HuH-7.5 (cell line): ENCODE measurements around the gene FATE1.
"Not testable (repeated sequence)": the region's sequence is repeated elsewhere in the genome, so short reads cannot be mapped to it uniquely, and the experiment has no call there.

Source experiments
- DNase-seq: peaks from one replicate; pipeline ENCODE4 v3.0.0; 2011; ENCODE audit warnings: low spot score

FATE1 gene

GRCh38 chrX:151715752-151716151, at the start of gene FATE1:
Gene FATE1, plus strand, starts transcription at chrX:151716035. Its CDS starts 85 bp downstream, at chrX:151716120.
- no peak for DNase-seq

- no peak for DNase-seq
Observed at GRCh38 chrX:151675121-151675746, 40.6 kb upstream of the FATE1 start.

- no peak for DNase-seq
Observed at GRCh38 chrX:151676196-151676595, 39.6 kb upstream of the FATE1 start.

DNA sequence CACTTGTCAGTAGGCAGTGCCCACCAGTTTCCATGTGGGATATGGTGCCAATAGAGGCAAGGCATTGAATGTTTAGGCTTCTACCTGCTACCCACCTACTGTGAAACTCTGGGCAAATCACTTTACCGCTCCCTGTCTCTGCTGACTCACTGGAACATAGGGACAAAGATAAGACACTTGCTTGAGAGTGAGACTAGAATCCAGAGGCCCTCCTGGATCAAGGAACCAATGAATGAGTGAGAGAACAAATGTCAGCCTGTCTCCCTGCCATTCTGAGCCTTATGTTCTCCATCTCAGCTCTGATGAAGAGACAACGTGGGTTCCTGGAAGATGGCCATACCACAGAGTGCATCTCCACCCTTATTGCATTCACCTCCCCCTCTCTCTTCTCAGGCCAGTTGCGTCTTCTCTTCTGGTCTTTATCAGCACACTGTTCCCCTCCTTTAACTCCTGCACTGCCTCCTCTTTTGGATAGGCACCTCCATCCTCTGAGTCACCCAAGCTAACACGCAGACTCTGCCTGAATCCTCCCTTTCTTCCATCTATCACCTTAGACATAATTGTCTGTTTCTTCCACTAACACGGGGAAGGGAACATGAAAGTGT, 35.9 kb upstream of the FATE1 start:
- DNase-seq: no peak

DNA sequence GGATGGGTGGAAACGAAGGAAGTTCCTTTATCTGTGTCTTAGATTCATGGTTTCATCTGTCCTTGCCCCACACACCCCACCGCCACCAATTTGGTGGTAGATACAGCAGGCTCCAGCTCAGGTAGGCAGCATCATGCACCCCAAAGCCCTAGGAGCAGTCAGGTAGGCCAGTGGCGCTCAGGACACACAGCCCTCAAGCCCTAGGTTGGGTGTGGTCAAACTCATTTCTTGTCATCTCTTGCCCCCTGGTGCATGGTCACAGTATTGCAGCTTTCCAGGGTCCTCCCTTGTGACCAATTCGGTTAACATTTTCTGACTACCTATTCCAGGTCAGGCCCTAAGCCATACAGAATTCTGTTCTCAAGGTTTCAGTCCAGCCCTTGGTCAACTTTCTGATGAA, 35.0 kb upstream of the FATE1 start:
- peak; percentile 15 for DNase-seq

GRCh38 chrX:151687635-151688034, 28.2 kb upstream of the FATE1 start:
- no peak for DNase-seq

DNA sequence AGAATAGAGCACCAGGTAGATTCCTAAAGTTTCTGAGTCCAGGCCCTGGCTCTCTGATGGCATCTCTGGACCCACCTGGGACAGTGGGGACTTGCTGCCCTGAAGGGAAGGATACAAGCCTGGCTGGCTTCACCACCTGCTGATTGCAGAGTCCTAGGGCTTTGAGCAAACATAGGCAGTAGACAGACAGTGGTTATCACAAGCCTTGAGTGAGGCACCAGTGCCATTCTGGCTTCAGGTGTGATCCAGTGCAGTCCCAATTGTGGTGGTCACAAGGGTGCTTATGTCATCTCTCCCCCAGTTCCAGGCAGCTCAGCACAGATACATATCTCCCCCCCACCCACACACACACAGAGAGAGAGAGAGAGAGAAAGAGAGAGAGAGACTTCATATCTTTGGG, 27.1 kb upstream of the FATE1 start:
- no peak for DNase-seq

DNA sequence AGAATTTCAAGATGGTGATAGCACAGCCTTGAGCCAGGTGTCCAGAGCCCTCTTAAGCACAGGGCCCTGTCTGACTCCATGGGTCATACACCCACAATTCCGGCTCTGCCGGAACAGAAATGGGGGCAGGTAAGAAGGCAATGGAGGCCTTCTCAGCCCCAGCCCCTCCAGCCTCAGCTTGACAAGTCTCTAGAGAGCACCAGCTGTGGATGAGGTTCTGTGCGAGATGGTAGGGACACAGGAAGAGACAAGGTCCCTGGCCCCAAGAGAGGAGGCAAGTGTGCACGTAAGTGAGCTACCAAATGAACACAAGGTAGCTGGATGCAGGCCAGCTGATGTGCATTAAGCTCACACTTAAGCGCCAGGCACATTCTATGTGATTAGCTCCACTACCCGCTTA, 23.0 kb upstream of the FATE1 start:
- no peak for DNase-seq

- DNase-seq: no peak
Observed at GRCh38 chrX:151694121-151694520, 21.7 kb upstream of the FATE1 start.

DNA sequence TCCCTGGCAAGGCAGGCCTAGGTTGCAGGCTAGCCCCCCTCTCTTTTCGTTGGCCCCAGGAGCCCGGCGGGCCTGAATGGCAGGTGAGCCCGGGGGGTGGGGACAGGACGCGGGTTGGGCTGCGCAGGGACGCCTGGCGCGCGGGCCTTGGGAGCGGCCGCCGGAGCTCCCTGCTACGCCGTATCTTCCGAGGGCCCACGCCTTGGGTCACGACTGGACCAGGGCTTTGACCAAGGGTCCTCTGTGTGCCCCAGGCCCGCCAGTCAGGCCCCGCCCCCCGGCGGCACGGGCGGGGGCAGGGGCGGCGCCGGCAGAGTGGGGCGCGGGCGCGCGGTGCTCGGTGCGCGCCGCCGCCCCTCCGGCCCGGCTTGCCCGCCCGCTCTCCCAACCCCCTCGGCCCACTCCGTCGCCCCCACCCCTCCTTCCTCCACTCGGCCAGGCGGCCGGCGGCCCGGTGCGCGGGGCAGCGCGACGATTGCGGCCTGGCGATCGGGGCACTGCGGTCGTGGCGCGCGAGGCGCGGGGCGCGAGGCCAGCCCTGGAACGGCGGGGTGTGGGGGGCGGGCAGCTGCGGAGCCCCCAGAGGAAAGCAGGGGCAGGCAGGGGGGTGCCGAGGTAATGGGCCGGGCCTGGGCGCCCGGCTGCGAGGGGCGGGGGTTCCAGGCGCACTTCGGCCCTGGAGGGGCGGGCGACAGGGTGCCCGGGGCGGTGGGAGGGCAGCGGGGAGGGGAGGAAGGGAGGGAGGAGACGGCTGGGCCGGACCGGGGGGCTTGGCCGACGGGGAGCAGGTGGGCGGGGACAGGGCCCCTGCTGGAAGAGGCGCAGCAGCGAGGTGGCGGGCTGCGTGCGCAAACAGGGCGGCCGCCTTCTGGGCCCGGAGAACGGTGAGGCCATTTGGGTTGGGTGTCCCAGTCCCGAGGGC, 20.9 kb upstream of the FATE1 start, which contains the start of gene PRRG3:
PRRG3 (plus strand) TSS at position 798 of the 922 bp plus-strand sequence. CDS start 3,357 bp downstream, outside the sequence.
- DNase-seq: no peak

DNA sequence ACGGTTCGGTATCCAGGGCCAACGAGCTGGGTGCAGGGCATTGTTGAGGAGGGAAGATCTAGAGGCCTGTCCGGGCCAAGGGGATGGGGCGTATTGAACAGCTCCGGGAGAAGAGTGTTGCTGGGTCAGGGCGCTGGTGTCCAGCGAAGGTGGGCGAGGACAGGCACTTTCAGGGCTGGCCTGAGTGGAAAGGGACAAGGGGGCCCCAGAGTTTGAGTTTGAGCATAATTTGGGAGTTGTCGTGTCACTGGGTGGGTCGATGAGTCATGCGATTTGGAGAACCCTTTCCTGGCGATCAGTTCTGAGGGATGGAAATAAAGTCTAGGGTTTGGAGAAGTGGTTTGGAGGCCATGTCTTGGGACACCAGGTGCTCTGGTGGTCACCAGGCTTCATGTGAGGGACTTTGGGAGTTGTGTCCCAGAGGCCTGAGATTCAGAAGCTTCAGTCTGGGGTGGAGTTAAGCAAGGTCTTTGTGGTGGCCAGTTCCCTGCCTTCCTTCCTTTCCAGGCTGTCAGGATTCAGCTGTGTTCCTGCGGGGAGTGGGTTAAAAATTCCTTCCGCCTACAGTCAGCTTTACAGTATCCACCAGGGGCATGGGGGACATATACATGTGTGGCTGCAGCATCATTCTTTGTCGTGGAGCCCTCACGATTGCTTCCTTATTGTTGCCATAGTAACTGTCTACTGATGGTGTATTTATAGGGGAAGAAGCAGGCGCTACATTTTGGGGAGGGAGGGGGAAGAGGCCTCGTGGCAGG, 20.1 kb upstream of the FATE1 start:
- no peak for DNase-seq

- not testable (repeated sequence) for DNase-seq
Observed at GRCh38 chrX:151697082-151697481, 18.8 kb upstream of the FATE1 start.

DNA sequence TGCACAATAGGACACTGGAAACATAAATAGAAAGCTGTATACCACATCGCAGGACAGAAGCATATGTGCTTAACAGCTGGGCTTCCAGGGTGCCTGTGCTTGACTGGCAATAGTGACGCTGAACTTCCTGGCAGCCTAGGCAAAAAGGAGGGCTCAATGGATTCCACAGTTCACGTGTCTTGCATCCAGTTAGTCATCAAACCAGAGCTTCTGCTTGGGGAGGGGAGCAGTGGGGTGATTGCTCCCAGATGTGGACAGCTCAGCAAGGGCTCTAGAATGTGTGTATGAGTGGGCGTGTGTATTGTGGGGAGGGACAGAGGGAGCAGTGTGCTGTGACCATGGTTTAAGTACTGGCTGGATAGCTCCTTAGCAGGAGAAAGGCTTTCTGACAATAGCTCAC, 18.3 kb upstream of the FATE1 start:
- no peak for DNase-seq

DNA sequence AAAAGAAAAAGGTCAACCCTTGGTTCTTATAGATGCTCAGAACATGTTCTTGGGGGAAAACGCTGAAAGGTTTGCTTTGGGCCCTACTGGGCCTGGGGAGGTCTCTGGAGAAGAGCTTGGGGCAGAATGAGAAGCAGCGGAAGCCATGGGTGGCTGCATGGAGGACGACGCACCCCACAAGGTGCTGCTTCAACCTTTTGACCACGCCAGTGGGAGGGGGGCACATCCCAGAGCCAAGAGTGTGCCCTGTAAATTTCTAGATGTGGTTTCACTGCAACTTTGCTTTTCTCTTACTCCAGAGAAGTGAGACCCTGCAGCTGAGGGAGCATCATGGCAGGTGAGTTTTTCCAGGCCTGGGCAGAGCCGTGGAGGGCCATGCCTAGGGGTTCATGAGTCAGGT, 17.4 kb upstream of the FATE1 start:
- DNase-seq: no peak

GRCh38 chrX:151699746-151700145, 16.1 kb upstream of the FATE1 start:
- no peak for DNase-seq

DNA sequence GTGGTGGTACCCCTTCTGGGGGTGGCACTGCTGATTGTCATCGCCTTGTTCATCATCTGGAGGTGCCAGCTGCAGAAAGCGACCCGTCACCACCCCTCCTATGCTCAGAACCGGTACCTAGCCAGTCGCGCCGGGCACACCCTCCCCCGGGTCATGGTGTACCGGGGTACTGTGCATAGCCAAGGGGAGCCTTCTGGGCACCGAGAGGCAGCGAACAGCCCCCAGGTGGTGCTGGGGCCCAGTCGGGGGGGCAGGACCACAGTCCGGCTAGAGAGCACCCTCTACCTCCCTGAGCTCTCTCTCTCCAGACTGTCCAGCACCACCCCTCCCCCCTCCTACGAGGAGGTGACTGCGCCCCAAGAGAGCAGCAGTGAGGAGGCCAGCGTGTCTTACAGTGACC, 15.3 kb upstream of the FATE1 start:
- no peak for DNase-seq

DNA sequence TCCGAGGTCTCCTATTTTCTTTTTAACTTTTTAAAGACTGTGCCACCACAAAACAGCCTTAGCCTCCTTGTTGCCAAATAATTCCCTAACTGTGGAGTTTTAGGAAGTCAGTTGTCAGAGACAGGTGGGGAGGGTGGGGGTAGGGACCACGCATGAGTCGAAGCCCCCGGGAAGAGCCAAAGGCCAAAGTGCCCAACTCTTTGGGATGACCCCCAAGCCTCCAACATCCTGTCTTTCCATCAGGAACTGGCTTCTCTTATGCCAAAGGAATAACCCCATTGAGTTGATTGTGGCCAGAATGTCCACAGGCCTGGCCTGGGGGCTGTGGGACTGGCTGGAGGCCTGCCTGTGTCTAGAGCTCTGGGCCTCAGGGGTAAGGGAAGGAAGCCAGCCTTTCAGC, 14.8 kb upstream of the FATE1 start:
- no peak for DNase-seq

DNA sequence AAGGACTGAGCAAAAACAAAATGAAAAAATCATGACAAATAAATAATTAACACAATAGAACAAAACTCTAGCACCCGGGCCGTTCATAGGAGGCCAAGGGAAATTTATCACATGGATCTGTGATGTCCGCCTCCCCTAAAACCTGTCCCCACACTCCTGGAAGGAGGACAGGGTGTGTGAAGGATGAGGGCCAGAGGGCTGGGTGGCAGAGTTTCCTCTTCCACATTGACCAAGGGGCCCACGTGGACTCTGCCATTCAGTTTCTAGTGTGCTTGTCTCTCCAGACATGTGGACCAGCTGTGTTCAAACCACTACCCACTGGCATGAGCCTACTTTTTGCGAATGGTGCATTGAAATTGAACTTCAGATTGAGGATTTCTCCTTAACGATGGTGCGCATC, 14.3 kb upstream of the FATE1 start:
- no peak for DNase-seq

- DNase-seq: no peak
Observed at GRCh38 chrX:151702026-151702714, 13.7 kb upstream of the FATE1 start.

DNA sequence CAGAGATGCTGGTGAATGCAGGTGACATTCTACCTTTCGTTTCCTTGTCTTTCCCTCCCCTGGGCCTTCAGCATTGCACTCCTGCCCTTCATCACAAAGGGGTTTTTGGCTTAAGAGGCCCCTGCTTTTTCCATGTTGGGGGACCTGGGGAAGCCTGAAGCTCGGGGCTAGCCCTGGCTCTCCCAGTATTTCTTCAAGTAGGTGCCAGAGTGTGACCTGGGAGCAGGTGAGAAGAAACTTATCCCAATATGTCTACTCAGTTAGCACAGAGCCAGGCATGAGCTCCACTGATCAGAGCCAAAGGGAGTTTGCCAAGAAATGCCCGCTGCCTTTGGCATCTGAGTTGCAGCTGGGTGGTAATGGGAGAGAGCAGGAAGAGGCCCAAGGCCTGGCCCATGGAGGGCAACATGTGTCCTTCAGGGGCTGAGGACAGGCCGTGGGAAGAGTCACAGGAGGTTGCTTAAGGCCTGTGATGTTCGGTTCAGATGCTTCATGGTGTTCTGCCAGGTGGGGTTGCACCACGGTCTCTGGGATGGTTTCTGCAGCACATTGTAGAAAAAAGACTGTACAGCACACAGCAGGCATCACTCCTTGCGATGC, 13.0 kb upstream of the FATE1 start:
- no peak for DNase-seq

DNA sequence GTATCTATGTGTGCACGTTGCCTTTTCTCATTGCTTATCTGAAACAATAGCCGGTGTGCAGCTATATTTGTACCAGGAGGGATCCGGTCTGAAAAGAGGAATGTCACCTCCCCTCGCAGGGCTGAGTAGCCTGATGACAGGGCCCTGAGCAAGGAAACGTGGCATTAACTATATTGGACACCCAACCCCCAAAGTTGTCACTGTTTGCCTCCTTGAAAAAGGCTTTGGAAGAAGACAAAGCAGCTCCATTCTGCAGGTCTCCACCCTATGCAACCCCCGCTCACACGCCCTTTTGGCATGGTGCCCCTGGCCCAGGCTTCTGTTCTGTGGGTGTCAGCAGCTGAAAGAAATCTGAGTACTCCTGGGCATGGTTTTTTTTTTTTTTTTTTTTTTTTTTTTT, 12.3 kb upstream of the FATE1 start:
- DNase-seq: no peak
